GM18873 (cell line): Measurements from ENCODE around the gene ZNF224.
"Not testable (repeated sequence)": the region's sequence is repeated elsewhere in the genome, so short reads cannot be mapped to it uniquely, and the experiment has no call there.

Experiments
- ATAC-seq: cut with Tn5 transposase; IDR thresholded peaks from one replicate; pipeline ENCODE4 v1.9.1; 2021; ENCODE audit warnings: mild to moderate bottlenecking, moderate library complexity, moderate number of reproducible peaks; ENCODE audit not compliant: unreplicated experiment, low FRiP score

ZNF224 gene

DNA sequence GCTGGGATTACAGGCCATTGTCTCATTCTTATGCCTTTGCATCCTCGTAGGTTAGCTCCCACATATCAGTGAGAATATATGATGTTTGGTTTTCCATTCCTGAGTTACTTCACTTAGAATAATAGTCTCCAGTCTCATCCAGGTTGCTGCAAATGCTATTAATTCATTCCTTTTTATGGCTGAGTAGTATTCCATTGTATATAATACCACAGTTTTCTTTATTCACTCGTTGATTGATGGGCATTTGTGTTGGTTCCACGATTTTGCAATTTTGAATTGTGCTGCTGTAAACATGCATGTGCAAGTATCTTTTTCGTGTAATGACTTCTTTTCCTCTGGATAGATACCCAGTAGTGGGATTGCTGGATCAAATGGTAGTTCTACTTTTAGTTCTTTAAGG is 27.0 kb downstream of the ZNF224 start:
- ATAC-seq: not testable (repeated sequence)

- no peak for ATAC-seq
These were observed 37.8 kb downstream of the ZNF224 start for GRCh38 chr19:44131955-44132354.

GRCh38 chr19:44141191-44142058 is 47.3 kb downstream of the ZNF224 start, which contains the start of gene ZNF234:
Gene ZNF234, plus strand, starts transcription at chr19:44141554. Its CDS starts 3,079 bp downstream, at chr19:44144633.
- ATAC-seq: no peak

DNA sequence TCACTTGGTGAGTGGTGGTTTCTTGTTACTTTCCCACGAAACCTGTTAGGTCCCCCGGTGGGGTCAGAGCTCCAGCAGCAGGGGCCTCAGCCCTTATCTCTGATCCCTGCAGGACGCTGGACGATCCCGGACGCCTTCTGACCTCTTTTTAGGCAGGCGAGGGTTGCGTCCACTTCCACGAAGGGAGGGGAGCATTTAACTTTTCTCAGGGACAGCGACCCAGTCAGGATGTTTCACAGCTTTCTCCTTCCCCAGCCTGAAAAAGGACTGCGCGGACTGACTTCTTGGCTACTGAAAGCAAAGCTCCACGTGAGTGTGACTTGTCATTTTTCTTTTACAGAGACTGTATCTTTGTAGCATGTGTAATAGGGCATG is 47.9 kb downstream of the ZNF224 start:
- no peak for ATAC-seq

- no peak for ATAC-seq
These were observed 55.6 kb downstream of the ZNF224 start for GRCh38 chr19:44149776-44150175.

DNA sequence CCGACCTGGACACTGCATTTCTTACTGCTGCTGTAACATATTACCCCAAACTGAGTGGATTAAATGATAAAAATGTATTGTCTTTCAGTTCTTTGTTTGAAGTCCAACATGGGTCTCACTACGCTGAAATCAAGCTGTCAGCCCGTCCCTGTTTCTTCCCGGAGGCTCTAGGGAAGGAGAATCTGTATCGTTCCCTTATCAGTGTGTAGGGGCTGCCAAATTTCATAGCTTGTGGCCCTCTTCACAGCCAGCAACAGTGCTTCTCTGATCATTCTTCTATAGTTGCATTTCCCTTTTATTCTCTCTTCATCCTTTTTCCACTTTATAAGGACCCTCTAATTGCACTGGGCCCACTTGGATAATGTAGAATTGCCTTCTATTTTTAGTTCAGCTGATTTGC is 57.3 kb downstream of the ZNF224 start:
- ATAC-seq: no peak

GRCh38 chr19:44156475-44156874 is 62.3 kb downstream of the ZNF224 start:
- no peak for ATAC-seq
